Measurements from ENCODE around the gene DNAH7.

DNA sequence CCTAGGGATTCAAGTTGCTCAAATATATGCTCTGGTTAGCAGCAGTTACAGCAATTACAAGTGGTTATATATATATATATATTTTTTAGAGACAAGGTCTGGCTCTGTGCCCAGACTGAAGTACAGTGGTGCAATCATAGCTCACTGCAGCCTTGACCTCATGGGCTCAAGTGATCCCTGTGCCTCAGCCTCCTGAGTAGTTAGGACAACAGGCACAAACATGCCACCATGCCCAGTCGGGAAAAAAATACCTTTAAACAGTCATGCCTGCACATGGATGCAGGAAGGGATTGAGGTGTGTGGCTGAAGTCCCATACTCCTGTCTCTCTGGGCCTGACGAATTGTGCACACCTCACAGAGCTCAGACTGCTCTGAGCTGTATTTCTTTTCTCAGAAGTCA lies 19.6 kb upstream of the DNAH7 start:
- TF ChIP-seq ZNF331 (CRISPR knock-in tag; IDR thresholded peaks at IDR 0.05; ENCODE audit: low read depth) (no peak), EZH2 (IDR thresholded peaks at IDR 0.05; ENCODE audit: low read depth, unreplicated experiment) (no peak), CREB1 (CRISPR knock-in tag; IDR thresholded peaks at IDR 0.05; ENCODE audit: low read depth) (no peak), JUNB (IDR thresholded peaks at IDR 0.05; ENCODE audit: unreplicated experiment) (no peak), POLR2AphosphoS5 (IDR thresholded peaks at IDR 0.05; ENCODE audit: low read depth) (no peak)
- TF ChIP-seq, protein P1, sequence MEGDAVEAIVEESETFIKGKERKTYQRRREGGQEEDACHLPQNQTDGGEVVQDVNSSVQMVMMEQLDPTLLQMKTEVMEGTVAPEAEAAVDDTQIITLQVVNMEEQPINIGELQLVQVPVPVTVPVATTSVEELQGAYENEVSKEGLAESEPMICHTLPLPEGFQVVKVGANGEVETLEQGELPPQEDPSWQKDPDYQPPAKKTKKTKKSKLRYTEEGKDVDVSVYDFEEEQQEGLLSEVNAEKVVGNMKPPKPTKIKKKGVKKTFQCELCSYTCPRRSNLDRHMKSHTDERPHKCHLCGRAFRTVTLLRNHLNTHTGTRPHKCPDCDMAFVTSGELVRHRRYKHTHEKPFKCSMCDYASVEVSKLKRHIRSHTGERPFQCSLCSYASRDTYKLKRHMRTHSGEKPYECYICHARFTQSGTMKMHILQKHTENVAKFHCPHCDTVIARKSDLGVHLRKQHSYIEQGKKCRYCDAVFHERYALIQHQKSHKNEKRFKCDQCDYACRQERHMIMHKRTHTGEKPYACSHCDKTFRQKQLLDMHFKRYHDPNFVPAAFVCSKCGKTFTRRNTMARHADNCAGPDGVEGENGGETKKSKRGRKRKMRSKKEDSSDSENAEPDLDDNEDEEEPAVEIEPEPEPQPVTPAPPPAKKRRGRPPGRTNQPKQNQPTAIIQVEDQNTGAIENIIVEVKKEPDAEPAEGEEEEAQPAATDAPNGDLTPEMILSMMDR (conservative IDR thresholded peaks at IDR 0.05; ENCODE audit: low read depth in 2 of 2), result no peak
